BLaER1 treated with 17β-estradiol and CSF1 and Interleukin-3, amounts not matched to agents 10 nM and 100 nM (cell line): Measurements from ENCODE around the gene NEAT1.
A peak's percentile ranks its signal among the peaks of the same experiment; 100 is the strongest.
"Not testable (repeated sequence)": the region's sequence is repeated elsewhere in the genome, so short reads cannot be mapped to it uniquely, and the experiment has no call there.

Experiments
- H3K27ac ChIP-seq, 11 experiments: shearing (Covaris generic); formaldehyde crosslinking; 2 replicates each; pipeline ENCODE4 v1.8.1; 2022
- H3K27me3 ChIP-seq, 11 experiments: shearing (Covaris generic); formaldehyde crosslinking; 2 replicates each; pipeline ENCODE4 v1.8.1; 2022
- H3K36me3 ChIP-seq, 11 experiments: shearing (Covaris generic); formaldehyde crosslinking; 2 replicates each; pipeline ENCODE4 v1.8.1; 2022
- H3K4me1 ChIP-seq, 10 experiments: shearing (Covaris generic); formaldehyde crosslinking; 2 replicates each; pipeline ENCODE4 v1.8.1; 2022
- H3K4me2 ChIP-seq, 11 experiments: shearing (Covaris generic); formaldehyde crosslinking; 2 replicates each; pipeline ENCODE4 v1.8.1; 2022
- H3K4me3 ChIP-seq, 10 experiments: shearing (Covaris generic); formaldehyde crosslinking; 2 replicates each; pipeline ENCODE4 v1.8.1; 2022
- H3K9ac ChIP-seq, 11 experiments: shearing (Covaris generic); formaldehyde crosslinking; 2 replicates each; pipeline ENCODE4 v1.8.1; 2022
- H3K9me3 ChIP-seq, 11 experiments: shearing (Covaris generic); formaldehyde crosslinking; replicated peaks in 1 of 11; 2 replicates each; pipeline ENCODE4 v1.8.1; 2022
- H4K20me1 ChIP-seq, 11 experiments: shearing (Covaris generic); formaldehyde crosslinking; 2 replicates each; pipeline ENCODE4 v1.8.1; 2022
- Cebpa-rat ChIP-seq, 11 experiments: shearing (Covaris generic); IDR thresholded peaks; 2 replicates each; pipeline ENCODE4 v1.8.1; 2022

Gene NEAT1

DNA sequence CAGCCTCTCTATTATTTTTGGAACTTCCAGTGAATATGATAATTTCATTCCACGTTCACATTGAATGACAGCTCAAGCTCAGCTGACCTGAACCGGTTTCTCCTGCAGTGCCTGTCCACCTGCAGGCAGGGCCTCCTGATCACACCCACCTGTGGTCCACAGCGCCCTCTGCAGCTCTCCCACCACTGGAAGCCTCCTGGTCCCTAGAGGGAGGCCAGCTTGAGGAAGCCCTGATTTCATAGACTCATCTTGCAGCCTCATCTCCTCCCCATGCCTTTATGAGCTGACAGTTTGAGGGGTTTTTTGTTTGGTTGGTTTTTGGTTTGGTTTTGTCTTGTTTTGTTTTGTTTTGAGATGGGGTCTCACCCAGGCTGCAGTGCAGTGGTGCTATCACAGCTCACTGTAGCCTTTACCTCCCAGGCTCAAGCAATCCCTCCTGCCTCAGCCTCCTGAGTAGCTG is 46.3 kb downstream of the NEAT1 start:
- TF ChIP-seq Cebpa-rat (IDR thresholded peaks at IDR 0.05): no peak
- Histone ChIP-seq H3K36me3 (no peaks in the 10 kb centered on the region), H3K27ac (peak overlapping the region in 5 of 11 experiments; percentile 17 to 48 (median 28); a peak in 6 of 22 replicates), H3K9ac (peak overlapping the region in 4 of 11 experiments; percentile 3 to 34 (median 20); a peak in 3 of 22 replicates), H4K20me1 (no peaks in the 10 kb centered on the region), H3K9me3 (no peaks in the 10 kb centered on the region), H3K27me3 (no peaks in the 10 kb centered on the region), H3K4me2 (peak overlapping the region; percentile 1 to 51 (median 32); a peak in 19 of 22 replicates), H3K4me1 (peaks cover 41 to 47% (median 44%) of the 10 kb centered on the region in 10 experiments), H3K4me3 (no peak overlapping the region)

DNA sequence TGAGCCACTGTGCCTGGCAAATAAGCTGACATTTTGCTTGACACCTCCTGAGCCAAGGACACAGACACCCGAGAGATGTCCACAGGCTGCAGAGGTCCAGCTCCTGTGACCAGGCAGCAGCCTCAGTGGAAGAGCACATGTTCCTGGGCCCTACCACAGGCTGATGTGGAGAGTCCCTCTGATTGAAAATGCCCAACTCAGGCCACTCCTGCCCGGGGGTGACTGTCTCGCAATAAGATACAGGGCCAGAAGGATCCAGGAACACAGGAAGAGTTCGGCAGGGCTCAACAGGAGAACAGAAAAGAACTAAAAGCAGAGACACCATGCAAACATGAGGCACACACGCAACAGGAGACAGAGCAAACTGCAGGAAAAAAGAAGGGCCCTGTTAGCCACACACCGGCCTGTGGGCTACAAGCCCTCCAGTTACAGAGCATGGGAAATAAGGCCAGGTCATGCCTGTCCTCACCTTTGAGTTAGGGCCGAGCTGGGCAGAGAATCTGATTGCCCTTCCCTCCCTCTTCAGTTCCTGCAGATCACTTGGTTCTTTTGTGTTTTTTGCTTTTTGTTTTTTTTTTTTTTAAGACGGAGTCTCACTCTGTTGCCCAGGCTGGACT is 47.9 kb downstream of the NEAT1 start:
- Histone ChIP-seq H3K36me3 (no peaks in the 10 kb centered on the region), H3K9ac (peak overlapping the region in 10 of 11 experiments; percentile 50 to 85 (median 80); a peak in 15 of 22 replicates), H3K4me1 (peaks cover 44 to 59% (median 52%) of the 10 kb centered on the region in 10 experiments), H3K27me3 (no peaks in the 10 kb centered on the region), H3K4me3 (no peak overlapping the region), H3K9me3 (no peaks in the 10 kb centered on the region), H4K20me1 (no peaks in the 10 kb centered on the region), H3K4me2 (peak overlapping the region; percentile 75 to 98 (median 91); a peak in 15 of 22 replicates), H3K27ac (peak overlapping the region; percentile 81 to 95 (median 88); a peak in 19 of 22 replicates)
- no peak for TF ChIP-seq Cebpa-rat (IDR thresholded peaks at IDR 0.05)

DNA sequence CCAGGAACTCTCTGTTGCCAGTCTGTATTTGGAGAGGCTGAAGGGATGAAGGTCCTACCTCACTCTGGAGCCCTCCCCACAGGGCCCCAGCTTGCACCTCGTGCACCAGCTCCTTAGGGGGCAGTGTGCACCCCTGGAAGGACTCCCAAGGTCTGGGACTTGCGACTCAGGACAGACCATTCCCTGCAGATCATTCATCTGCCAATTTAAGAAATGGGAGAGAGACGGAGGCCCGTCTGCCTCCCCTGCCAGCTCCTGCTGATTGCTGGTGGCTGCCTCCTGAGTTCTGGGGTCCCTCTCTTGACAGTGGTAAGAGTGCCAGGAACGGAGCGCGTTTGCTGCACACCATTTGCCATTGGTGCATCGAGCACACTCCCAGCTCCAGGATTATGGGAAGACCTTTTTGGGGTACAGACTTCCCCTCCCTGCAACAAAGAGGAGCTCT is 48.9 kb downstream of the NEAT1 start:
- Histone ChIP-seq H3K9ac (peak overlapping the region; percentile 62 to 85 (median 79)), H3K27ac (peak overlapping the region; percentile 81 to 95 (median 88))

DNA sequence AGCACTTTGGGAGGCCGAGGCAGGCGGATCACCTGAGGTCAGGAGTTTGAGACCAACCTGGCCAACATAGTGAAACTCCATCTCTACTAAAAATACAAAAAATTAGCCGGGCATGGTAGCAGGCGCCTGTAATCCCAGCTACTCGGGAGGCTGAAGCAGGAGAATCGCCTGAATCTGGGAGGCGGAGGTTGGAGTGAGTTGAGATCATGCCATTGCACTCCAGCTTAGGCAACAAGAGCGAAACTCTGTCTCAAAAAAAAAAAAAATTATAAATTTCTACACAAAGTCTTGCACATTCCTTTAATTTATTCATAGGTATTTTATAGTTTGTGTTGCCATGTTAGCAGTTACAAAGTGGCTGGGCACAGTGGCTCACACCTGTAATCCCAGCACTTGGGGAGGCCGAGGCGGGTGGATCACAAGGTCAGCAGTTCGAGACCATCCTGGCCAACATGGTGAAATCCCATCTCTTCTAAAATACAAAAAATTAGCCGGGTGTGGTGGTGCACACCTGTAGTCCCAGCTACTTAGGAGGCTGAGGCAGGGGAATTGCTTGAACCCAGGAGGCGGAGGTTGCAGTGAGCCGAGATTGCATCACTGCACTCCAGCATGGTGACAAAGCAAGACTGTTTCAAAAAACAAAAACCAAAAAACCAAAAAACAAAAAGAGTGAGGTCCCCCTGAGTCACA is 50.1 kb downstream of the NEAT1 start:
- Histone ChIP-seq H3K4me1 (peaks cover 58 to 73% (median 65%) of the 10 kb centered on the region in 10 experiments), H3K4me3 (peak overlapping the region in 8 of 10 experiments; percentile 7 to 51 (median 27); a peak in 5 of 20 replicates), H3K27ac (peak overlapping the region; percentile 81 to 95 (median 88)), H3K4me2 (peak overlapping the region; percentile 75 to 98 (median 91)), H3K9ac (peak overlapping the region; percentile 62 to 85 (median 79))
- peak in 2 of 11 experiments; percentile 17 to 21; a peak in 2 of 22 replicates for TF ChIP-seq Cebpa-rat (IDR thresholded peaks at IDR 0.05)
- not testable (repeated sequence) for H3K27me3 ChIP-seq, H3K9me3 ChIP-seq, H3K36me3 ChIP-seq, H4K20me1 ChIP-seq

More for the DNA sequence above, 48.9 kb downstream of the NEAT1 start:
- H4K20me1 ChIP-seq: no peaks in the 10 kb centered on the region
- H3K36me3 ChIP-seq: no peaks in the 10 kb centered on the region
- H3K27me3 ChIP-seq: no peaks in the 10 kb centered on the region
- peak overlapping the region in 9 of 10 experiments; percentile 7 to 54 (median 18); a peak in 12 of 20 replicates for H3K4me3 ChIP-seq
- no peak for TF ChIP-seq Cebpa-rat (IDR thresholded peaks at IDR 0.05)
- no peaks in the 10 kb centered on the region for H3K9me3 ChIP-seq
- H3K4me1 ChIP-seq: peaks cover 53 to 69% (median 61%) of the 10 kb centered on the region in 10 experiments
- peak overlapping the region; percentile 75 to 98 (median 91) for H3K4me2 ChIP-seq

DNA sequence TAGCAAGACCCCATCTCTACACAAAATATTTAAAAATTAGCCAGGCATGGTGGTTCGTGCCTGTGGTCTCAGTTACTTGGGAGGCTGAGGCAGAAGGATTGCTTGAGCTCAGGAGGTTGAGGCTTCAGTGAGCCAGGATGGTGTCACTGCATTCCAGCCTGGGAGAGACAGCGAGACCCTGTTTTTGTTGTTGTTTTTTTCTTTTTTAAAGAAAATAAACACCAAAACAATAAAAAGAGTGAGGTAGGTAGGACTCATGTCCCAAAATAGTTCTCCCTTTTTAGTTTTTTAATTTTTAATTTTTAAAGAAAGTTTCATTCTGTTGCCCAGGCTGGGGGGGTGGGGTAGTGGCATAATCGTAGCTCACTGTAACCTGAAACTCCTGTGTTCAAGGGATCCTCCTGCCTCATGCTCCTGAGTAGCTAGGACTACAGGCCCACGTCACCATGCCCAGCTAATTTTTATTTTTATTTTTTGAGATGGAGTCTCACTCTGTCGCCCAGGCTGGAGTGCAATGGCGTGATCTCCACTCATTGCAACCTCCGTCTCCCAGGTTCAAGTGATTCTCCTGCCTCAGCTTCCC is 50.8 kb downstream of the NEAT1 start:
- no peaks in the 10 kb centered on the region for H4K20me1 ChIP-seq
- H3K4me1 ChIP-seq: peaks cover 64 to 80% (median 72%) of the 10 kb centered on the region in 10 experiments
- H3K9me3 ChIP-seq: no peaks in the 10 kb centered on the region
- no peaks in the 10 kb centered on the region for H3K27me3 ChIP-seq
- H3K9ac ChIP-seq: peak overlapping the region in 6 of 11 experiments; percentile 40 to 83 (median 76); a peak in 7 of 22 replicates
- TF ChIP-seq Cebpa-rat (IDR thresholded peaks at IDR 0.05): no peak
- peak overlapping the region; percentile 81 to 95 (median 88) for H3K27ac ChIP-seq
- H3K36me3 ChIP-seq: no peaks in the 10 kb centered on the region
- H3K4me3 ChIP-seq: no peak overlapping the region
- H3K4me2 ChIP-seq: peak overlapping the region; percentile 75 to 98 (median 91); a peak in 21 of 22 replicates

DNA sequence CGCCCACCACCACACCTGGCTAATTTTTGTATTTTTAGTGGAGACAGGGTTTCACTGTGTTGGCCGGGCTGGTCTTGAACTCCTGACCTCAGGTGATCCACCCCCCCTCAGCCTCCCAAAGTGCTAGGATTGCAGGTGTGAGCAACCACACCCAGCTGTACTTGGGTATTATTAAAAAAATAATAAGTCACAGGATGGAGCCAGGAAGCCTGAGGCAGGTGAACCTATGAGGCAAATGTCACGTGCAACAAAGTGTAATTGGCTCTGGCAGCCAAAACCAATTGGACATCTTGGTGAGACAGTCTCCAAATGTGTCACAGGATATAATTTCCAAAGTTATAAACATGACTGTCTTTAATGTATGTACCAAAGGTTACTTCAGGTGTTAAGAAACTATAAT is 52.3 kb downstream of the NEAT1 start:
- H3K27ac ChIP-seq: peak overlapping the region in 5 of 11 experiments; percentile 7 to 100 (median 100); a peak in 4 of 22 replicates
- H3K9me3 ChIP-seq: no peaks in the 10 kb centered on the region
- H3K4me1 ChIP-seq: peaks cover 72 to 87% (median 78%) of the 10 kb centered on the region in 10 experiments
- no peaks in the 10 kb centered on the region for H4K20me1 ChIP-seq
- H3K4me2 ChIP-seq: peak overlapping the region in 4 of 11 experiments; percentile 91 to 99 (median 97); a peak in 3 of 22 replicates
- H3K36me3 ChIP-seq: no peaks in the 10 kb centered on the region
- no peaks in the 10 kb centered on the region for H3K27me3 ChIP-seq
- H3K4me3 ChIP-seq: no peak overlapping the region
- no peak overlapping the region for H3K9ac ChIP-seq
- no peak for TF ChIP-seq Cebpa-rat (IDR thresholded peaks at IDR 0.05)

DNA sequence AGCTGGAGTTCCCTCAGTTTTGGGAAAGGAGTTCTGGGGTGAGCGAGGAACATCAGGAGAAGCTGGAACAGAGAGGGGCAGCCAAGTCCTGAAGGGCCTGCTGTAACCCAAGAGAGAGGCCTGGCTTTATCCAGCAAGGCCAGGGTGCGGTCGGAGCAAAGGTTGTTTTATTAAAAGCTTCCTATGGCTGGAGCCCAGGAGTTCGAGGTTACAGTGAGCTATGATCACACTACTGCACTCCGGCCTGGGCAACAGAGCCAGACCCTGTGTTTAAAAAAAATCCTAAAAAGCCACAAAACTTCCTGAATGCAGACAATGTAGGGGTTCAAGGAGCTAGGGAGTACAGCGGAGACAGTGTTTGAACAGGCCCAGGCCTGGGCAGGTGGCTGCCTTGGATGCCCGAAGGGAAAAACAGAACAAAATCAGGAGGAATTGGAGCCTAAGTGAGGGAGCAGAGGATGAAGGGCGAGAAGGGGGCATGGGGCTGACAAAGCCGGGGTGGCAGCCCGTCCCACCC is 54.1 kb downstream of the NEAT1 start:
- H3K36me3 ChIP-seq: no peaks in the 10 kb centered on the region
- peak overlapping the region; percentile 93 to 99 (median 97) for H3K9ac ChIP-seq
- H3K27ac ChIP-seq: peak overlapping the region; percentile 97 to 100 (median 99)
- peak overlapping the region; percentile 84 to 99 (median 96) for H3K4me2 ChIP-seq
- H4K20me1 ChIP-seq: no peaks in the 10 kb centered on the region
- peaks cover 61 to 90% (median 77%) of the 10 kb centered on the region in 10 experiments for H3K4me1 ChIP-seq
- H3K27me3 ChIP-seq: no peaks in the 10 kb centered on the region
- TF ChIP-seq Cebpa-rat (IDR thresholded peaks at IDR 0.05): no peak
- peak overlapping the region; percentile 67 to 81 (median 70) for H3K4me3 ChIP-seq
- H3K9me3 ChIP-seq: no peaks in the 10 kb centered on the region

DNA sequence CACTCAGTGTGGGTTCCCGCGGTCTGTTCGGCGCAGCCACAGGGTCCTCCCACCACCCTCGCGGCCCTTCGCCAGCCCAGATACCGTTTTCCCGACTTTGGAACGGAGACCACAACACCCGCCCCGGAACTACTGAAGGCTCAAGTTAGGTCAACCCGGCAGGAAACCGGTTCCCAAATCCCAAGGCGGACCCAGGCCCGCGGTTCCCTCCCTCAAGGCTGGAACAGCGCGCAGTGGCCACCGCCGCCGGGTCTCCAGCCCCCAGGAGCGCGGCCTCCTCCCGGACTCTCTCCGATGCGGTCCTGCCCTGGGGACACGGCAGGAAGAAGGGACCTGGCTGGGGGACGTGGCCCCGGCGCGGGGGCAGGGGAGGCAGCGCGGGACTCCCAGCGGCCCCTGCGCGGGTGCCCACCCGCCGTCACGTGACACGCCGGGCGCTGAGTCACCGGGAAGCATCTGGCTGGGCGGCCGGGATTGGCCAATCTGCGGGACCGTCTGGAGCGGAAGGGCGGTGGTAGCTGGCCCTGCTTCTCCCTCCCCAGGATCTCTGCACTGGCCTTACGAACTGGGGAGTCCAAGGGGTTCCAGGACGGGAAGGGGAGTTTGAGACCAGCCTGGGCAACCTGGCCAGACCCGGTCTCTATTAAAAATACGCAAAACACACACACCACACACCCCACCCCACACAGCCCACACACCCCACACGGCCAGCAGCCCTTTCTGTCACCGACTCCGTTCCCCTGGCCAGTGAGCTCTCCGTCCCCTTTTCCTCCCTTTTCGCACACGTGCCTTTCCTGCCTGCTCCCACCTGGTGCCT is 54.8 kb downstream of the NEAT1 start:
- H3K4me2 ChIP-seq: peak overlapping the region; percentile 84 to 99 (median 96)
- peak in 9 of 11 experiments; percentile 32 to 76 (median 58); a peak in 8 of 22 replicates for TF ChIP-seq Cebpa-rat (IDR thresholded peaks at IDR 0.05)
- no peaks in the 10 kb centered on the region for H4K20me1 ChIP-seq
- no peaks in the 10 kb centered on the region for H3K9me3 ChIP-seq
- H3K4me3 ChIP-seq: peak overlapping the region; percentile 67 to 81 (median 70)
- H3K4me1 ChIP-seq: peaks cover 54 to 91% (median 77%) of the 10 kb centered on the region in 10 experiments
- H3K9ac ChIP-seq: peak overlapping the region; percentile 93 to 99 (median 97)
- H3K36me3 ChIP-seq: no peaks in the 10 kb centered on the region
- no peaks in the 10 kb centered on the region for H3K27me3 ChIP-seq
- H3K27ac ChIP-seq: peak overlapping the region; percentile 97 to 100 (median 99)
